HepG2 (cell line): ENCODE measurements around the gene ZKSCAN8. TPM values are rescaled to one million over a fixed set of nuclear protein-coding genes. Genes with fewer than 3 reads are reported as not detected.
A peak's percentile ranks its signal among the peaks of the same experiment; 100 is the strongest.

Experiments
- CERS6 ChIP-seq: sonication (generic); formaldehyde crosslinking; IDR thresholded peaks from 2 replicates; pipeline ENCODE4 v1.5.0; 2020; ENCODE audit warnings: missing genetic modification reagents
- HBP1 ChIP-seq: IDR thresholded peaks from 2 replicates; pipeline ENCODE4 v1.6.1; 2016; ENCODE audit warnings: low read depth, control low read depth
- MYC ChIP-seq: sonication (generic); formaldehyde crosslinking; IDR thresholded peaks from 2 replicates; pipeline ENCODE4 v1.9.0; 2021; ENCODE audit warnings: missing genetic modification reagents, borderline replicate concordance
- PRMT3 ChIP-seq: sonication (generic); formaldehyde crosslinking; IDR thresholded peaks from 2 replicates; pipeline ENCODE4 v1.8.1; 2022; ENCODE audit warnings: low read depth, mild to moderate bottlenecking, moderate library complexity, missing genetic modification reagents, borderline replicate concordance
- RARA ChIP-seq: IDR thresholded peaks from 2 replicates; pipeline ENCODE4 v1.6.1; 2016; ENCODE audit warnings: missing genetic modification reagents, missing compliant biosample characterization
- RFXAP ChIP-seq: sonication (generic); formaldehyde crosslinking; IDR thresholded peaks from 2 replicates; pipeline ENCODE4 v1.4.0; 2020; ENCODE audit warnings: missing genetic modification reagents, borderline replicate concordance
- SAP130 ChIP-seq: IDR thresholded peaks from 2 replicates; pipeline ENCODE4 v1.6.1; 2016; ENCODE audit warnings: low read depth
- SMC3 ChIP-seq: IDR thresholded peaks from 2 replicates; pipeline ENCODE4 v1.6.1; 2011; ENCODE audit warnings: low read length, improper control_type of control experiment
- SOX13 ChIP-seq, 3 experiments: fragments of 450-650 bp in 1 of 3; sonication (generic) in 1 of 3; formaldehyde crosslinking in 1 of 3; IDR thresholded peaks in 2 of 3; conservative IDR thresholded peaks in 1 of 3; 2 replicates each; pipeline versions ENCODE4 v1.5.0 to v1.6.1; 2016 to 2020; ENCODE audit warnings: antibody characterized with exemption in 1 of 3, mild to moderate bottlenecking in 1 of 3, missing compliant biosample characterization in 1 of 3, missing genetic modification reagents in 1 of 3, moderate library complexity in 1 of 3
- SRSF4 ChIP-seq: fragments of 200-400 bp; formaldehyde crosslinking; IDR thresholded peaks from one replicate; pipeline ENCODE4 v1.6.1; 2018; ENCODE audit warnings: mild to moderate bottlenecking, low read depth, low read length, moderate library complexity; ENCODE audit not compliant: poor library complexity, severe bottlenecking
- STAT6 ChIP-seq: sonication (generic); formaldehyde crosslinking; IDR thresholded peaks from 2 replicates; pipeline ENCODE4 v1.4.0; 2020; ENCODE audit warnings: missing genetic modification reagents, mild to moderate bottlenecking, borderline replicate concordance
- UBTF ChIP-seq: sonication (generic); formaldehyde crosslinking; IDR thresholded peaks from 2 replicates; pipeline ENCODE4 v1.4.0; 2020; ENCODE audit warnings: mild to moderate bottlenecking, missing genetic modification reagents
- ZNF362 ChIP-seq: sonication (generic); formaldehyde crosslinking; IDR thresholded peaks from 2 replicates; pipeline ENCODE4 v1.4.0; 2020; ENCODE audit warnings: missing genetic modification reagents, mild to moderate bottlenecking, borderline replicate concordance
- ZNF597 ChIP-seq: sonication (generic); formaldehyde crosslinking; IDR thresholded peaks from 2 replicates; pipeline ENCODE4 v1.5.0; 2020; ENCODE audit warnings: missing genetic modification reagents
- ZNF614 ChIP-seq: IDR thresholded peaks from 2 replicates; pipeline ENCODE4 v1.6.1; 2018; ENCODE audit warnings: missing biosample characterization, missing genetic modification reagents, inconsistent platforms, borderline replicate concordance
- polyA plus RNA-seq, 8 experiments: library from polyadenylated mRNA; depleted of rRNA in 3 of 8; stranded (reverse) in 7 of 8; unstranded in 1 of 8; fragments of >200 nt; fragmentation: Illumina TruSeq in 4 of 8; extraction: Trizol in 4 of 8; gene quantifications; 2 replicates each; pipeline versions ENCODE4 v1.2.1 to v1.2.3, GENCODE V29; 2011 to 2016; ENCODE audit warnings: low read depth in 4 of 8, missing spikeins in 1 of 8, mixed read lengths in 1 of 8; ENCODE audit not compliant: insufficient read depth in 1 of 8
- total RNA-seq, 5 experiments: library from RNA; depleted of rRNA; stranded (reverse); fragments of >200 nt; fragmentation: Illumina TruSeq; extraction: Trizol; gene quantifications; 2 replicates each; pipeline ENCODE4 v1.2.3, GENCODE V29; 2016; ENCODE audit warnings: low read depth in 1 of 5

Gene ZKSCAN8
- total and polyA plus RNA-seq, 2 of the 13 experiments (the other 11 are each of a cell fraction or from before 2014, with no cell fraction given), result 12.4 to 20.9 TPM

GRCh38 chr6:28104392-28105244, 37.1 kb upstream of the ZKSCAN8 start (continued):
- peak; percentile 74; the same call in 1 of the 2 replicates for TF ChIP-seq ZNF614
- peak; percentile 75 for TF ChIP-seq MYC
- TF ChIP-seq ZNF597 (CRISPR knock-in tag), result no peak
- TF ChIP-seq RFXAP (CRISPR knock-in tag), result peak; percentile 86; the same call in 1 of the 2 replicates
- TF ChIP-seq SOX13 (IDR thresholded peaks at IDR 0.05), result no peak; the same call in 1 of the 2 replicates
- peak in 1 of 2 experiments; percentile 46; a peak in 2 of 4 replicates for TF ChIP-seq SOX13 (CRISPR knock-in tag; conservative IDR thresholded peaks at IDR 0.05 in 1 of 2, IDR thresholded peaks at IDR 0.05 in 1 of 2)
- peak; percentile 71; the same call in 1 of the 2 replicates for TF ChIP-seq CERS6
- TF ChIP-seq PRMT3 (CRISPR knock-in tag), result no peak
- no peak; the same call in 1 of the 2 replicates for TF ChIP-seq RARA (CRISPR knock-in tag)
- no peak for TF ChIP-seq SRSF4
- TF ChIP-seq HBP1, result peak; percentile 67; the same call in 1 of the 2 replicates
- TF ChIP-seq ZNF362 (CRISPR knock-in tag), result no peak
- no peak for TF ChIP-seq STAT6 (CRISPR knock-in tag)
- peak; percentile 87 for TF ChIP-seq SAP130 (CRISPR knock-in tag)
- no peak; the same call in 1 of the 2 replicates for TF ChIP-seq SMC3
- peak; percentile 98 for TF ChIP-seq UBTF (CRISPR knock-in tag)
